ENCODE measurements around the gene C22orf31.

Gene C22orf31

GRCh38 chr22:29031227-29032011, 30.2 kb downstream of the C22orf31 start:
- no peak; the same call in none of the 2 replicates for TF ChIP-seq CTCF (IDR thresholded peaks at IDR 0.05; ENCODE audit: low read depth, low read length)
- DNase-seq (ENCODE audit: extremely low read depth, low read depth), result no peak

DNA sequence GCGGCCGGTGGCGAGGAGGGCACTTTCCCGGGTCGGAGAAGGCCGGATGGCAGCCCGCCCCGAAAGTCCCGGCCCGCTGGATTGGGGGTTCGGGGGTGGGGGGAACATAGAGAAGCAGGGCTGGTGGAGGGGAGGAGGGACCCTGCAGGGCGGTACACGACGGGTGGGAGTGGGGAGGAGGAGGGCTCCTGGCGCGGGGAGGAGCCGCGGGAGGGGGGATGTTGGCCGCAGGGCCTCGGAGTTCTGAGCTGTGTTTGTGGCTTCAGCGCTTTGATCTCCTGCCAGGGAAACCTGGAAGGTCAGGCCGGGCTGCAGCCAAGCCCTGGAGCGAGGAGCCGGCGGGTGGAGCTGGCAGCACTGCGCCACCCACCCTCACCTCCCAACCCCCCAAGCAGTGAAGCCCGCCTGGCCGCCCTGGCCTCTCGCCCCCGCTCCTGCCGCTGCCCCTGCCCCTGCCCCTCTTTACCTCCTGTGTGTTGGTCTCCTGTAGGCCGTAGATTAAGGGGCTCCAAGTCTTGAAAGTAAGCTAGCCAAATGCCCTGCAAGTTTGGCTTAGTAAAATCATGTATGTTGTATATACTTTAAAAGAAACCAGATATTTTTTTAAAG, 30.9 kb downstream of the C22orf31 start:
- DNase-seq (ENCODE audit: extremely low read depth, low read depth), result no peak

DNA sequence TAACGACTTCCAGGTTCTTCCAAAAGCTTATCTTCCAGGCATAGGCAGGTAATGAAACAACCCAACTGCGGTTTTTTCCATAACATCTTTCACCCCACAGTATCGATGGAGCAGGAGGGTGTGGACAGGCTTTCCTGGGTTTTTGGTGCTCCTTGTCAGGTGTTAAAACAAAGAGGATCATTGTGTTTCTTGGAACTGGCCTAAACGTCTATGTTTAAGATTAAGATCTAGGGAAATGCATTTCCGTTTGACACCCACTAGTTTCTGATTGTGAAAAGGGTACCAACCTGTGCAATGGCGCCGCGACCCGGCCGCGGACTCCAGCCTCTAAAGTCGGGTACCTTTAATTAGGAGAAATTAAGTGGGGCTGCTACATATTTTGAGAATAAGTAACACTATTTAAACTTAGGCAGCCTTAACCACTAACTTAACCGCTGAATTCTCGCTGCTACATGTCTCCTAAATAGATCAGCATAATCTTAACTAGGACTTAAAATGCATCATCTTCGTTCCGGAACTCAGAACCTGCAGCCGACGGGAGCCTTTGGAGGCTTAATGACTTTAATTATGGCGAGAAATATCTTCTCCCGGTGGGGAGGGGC, 31.5 kb downstream of the C22orf31 start:
- no peak for TF ChIP-seq CTCF (IDR thresholded peaks at IDR 0.05; ENCODE audit: low read depth, low read length)
- DNase-seq (ENCODE audit: extremely low read depth, low read depth), result no peak

More for the DNA sequence above, 30.9 kb downstream of the C22orf31 start:
- TF ChIP-seq CTCF (IDR thresholded peaks at IDR 0.05; ENCODE audit: low read depth, low read length), result no peak

GRCh38 chr22:29029202-29030000, 32.2 kb downstream of the C22orf31 start:
- TF ChIP-seq CTCF (IDR thresholded peaks at IDR 0.05; ENCODE audit: low read depth, low read length), result no peak
- DNase-seq (ENCODE audit: extremely low read depth, low read depth), result no peak

DNA sequence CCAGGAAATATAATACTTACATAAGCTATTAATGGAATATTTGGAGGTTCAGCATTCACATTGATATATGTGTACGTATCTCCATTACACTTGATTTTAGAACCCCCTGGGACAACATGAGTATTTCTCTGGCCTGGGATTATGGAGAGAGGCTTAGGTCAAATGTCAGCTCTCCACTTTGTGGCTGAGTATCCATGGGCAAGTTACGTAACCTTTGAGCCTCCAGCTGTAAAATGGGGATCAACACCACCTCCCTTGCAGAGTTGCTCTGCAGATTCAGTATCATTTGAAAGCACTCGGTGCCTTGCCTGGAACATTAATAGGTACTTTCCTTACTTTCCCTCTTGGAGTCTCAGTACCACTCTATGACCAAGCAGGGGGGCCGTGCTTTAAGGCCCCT, 33.2 kb downstream of the C22orf31 start:
- TF ChIP-seq CTCF (IDR thresholded peaks at IDR 0.05; ENCODE audit: low read depth, low read length), result no peak
- no peak for DNase-seq (ENCODE audit: extremely low read depth, low read depth)

DNA sequence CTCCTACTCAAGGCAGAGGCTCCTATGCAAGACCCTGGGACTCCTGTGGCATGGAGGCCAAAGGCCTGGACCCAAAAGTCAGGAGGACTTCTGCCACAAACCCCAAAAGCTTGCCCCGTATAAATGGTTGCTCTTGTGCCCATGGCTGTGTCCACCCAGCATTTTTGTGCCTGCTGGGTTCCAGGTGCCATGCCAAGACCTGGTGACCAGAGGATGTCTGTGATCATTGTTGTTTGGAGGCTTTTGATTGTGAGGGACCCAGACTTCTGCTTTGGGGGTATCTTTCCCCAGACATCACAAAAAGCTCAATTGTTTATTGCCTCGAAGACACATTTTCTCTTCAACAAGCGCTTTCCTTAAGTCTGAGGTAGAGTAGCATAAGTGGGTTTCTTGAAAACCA, 35.1 kb downstream of the C22orf31 start:
- no peak for DNase-seq (ENCODE audit: extremely low read depth, low read depth)
- no peak for TF ChIP-seq CTCF (IDR thresholded peaks at IDR 0.05; ENCODE audit: low read depth, low read length)

All from AG09319 (cell line).